ENCODE results near the gene KRT222.

KRT222 gene

GRCh38 chr17:40672654-40673053 lies 7.7 kb upstream of the KRT222 start:
- no peak overlapping the region for H3K4me3 ChIP-seq (ENCODE audit: low read depth, low read length)
- no peak for TF ChIP-seq CTCF (IDR thresholded peaks at IDR 0.05; ENCODE audit: low read depth, low read length, missing control alignments)
- DNase-seq (ENCODE audit: low read depth): no peak
- in situ Hi-C loops (cut with HindIII; ENCODE audit: low sequenced_read_pairs): no loop called here

GRCh38 chr17:40671282-40671681 lies 6.3 kb upstream of the KRT222 start:
- DNase-seq (ENCODE audit: low read depth): no peak
- TF ChIP-seq CTCF (IDR thresholded peaks at IDR 0.05; ENCODE audit: low read depth, low read length, missing control alignments): no peak
- in situ Hi-C loops (cut with HindIII; ENCODE audit: low sequenced_read_pairs): no loop called here

GRCh38 chr17:40666331-40666730 lies 1.4 kb upstream of the KRT222 start:
- no peak overlapping the region for H3K4me3 ChIP-seq (ENCODE audit: low read depth, low read length)
- no peak for TF ChIP-seq CTCF (IDR thresholded peaks at IDR 0.05; ENCODE audit: low read depth, low read length, missing control alignments)
- in situ Hi-C loops (cut with HindIII; ENCODE audit: low sequenced_read_pairs): no loop called here
- DNase-seq (ENCODE audit: low read depth): no peak

More at GRCh38 chr17:40671282-40671681, 6.3 kb upstream of the KRT222 start:
- H3K4me3 ChIP-seq (ENCODE audit: low read depth, low read length): no peak overlapping the region

- in situ Hi-C loops (cut with HindIII; ENCODE audit: low sequenced_read_pairs): no loop called here
- DNase-seq (ENCODE audit: low read depth): no peak
- no peak overlapping the region for H3K4me3 ChIP-seq (ENCODE audit: low read depth, low read length)
- TF ChIP-seq CTCF (IDR thresholded peaks at IDR 0.05; ENCODE audit: low read depth, low read length, missing control alignments): no peak
These were observed 1.7 kb downstream of the KRT222 start for GRCh38 chr17:40663252-40663651.

GRCh38 chr17:40659911-40660310 lies 5.1 kb downstream of the KRT222 start:
- no peak for TF ChIP-seq CTCF (IDR thresholded peaks at IDR 0.05; ENCODE audit: low read depth, low read length, missing control alignments)
- in situ Hi-C loops (cut with HindIII; ENCODE audit: low sequenced_read_pairs): no loop called here
- DNase-seq (ENCODE audit: low read depth): no peak
- no peak overlapping the region for H3K4me3 ChIP-seq (ENCODE audit: low read depth, low read length)

- TF ChIP-seq CTCF (IDR thresholded peaks at IDR 0.05; ENCODE audit: low read depth, low read length, missing control alignments): no peak
- DNase-seq (ENCODE audit: low read depth): no peak
- H3K4me3 ChIP-seq (ENCODE audit: low read depth, low read length): no peak overlapping the region
- in situ Hi-C loops (cut with HindIII; ENCODE audit: low sequenced_read_pairs): no loop called here
These were observed 6.6 kb downstream of the KRT222 start for GRCh38 chr17:40658396-40658795.

- no peak for DNase-seq (ENCODE audit: low read depth)
- in situ Hi-C loops (cut with HindIII; ENCODE audit: low sequenced_read_pairs): no loop called here
- TF ChIP-seq CTCF (IDR thresholded peaks at IDR 0.05; ENCODE audit: low read depth, low read length, missing control alignments): no peak
- no peak overlapping the region for H3K4me3 ChIP-seq (ENCODE audit: low read depth, low read length)
These were observed 13.0 kb downstream of the KRT222 start for GRCh38 chr17:40651939-40652338.
